HepG2 (cell line): Measurements from ENCODE around the gene REPIN1. TPM values are rescaled to one million over a fixed set of nuclear protein-coding genes. Genes with fewer than 3 reads are reported as not detected.

Source experiments
- AGO1 ChIP-seq: fragments of 200-400 bp; formaldehyde crosslinking; IDR thresholded peaks from 2 replicates; pipeline ENCODE4 v1.6.1; 2017; ENCODE audit warnings: mild to moderate bottlenecking, low read depth, low read length, moderate library complexity; ENCODE audit not compliant: poor library complexity, severe bottlenecking
- CBX1 ChIP-seq: IDR thresholded peaks from one replicate; pipeline ENCODE4 v1.6.1; 2016; ENCODE audit warnings: antibody characterized with exemption, low read depth
- CBX5 ChIP-seq: sonication (generic); formaldehyde crosslinking; IDR thresholded peaks from 2 replicates; pipeline ENCODE4 v1.4.0; 2020; ENCODE audit warnings: missing genetic modification reagents, borderline replicate concordance
- CHD4 ChIP-seq: fragments of 200-600 bp; sonication (generic); IDR thresholded peaks from 2 replicates; pipeline ENCODE4 v1.7.0; 2017; ENCODE audit warnings: mild to moderate bottlenecking, low read length, borderline replicate concordance
- GATAD1 ChIP-seq: IDR thresholded peaks from 2 replicates; pipeline ENCODE4 v1.6.1; 2016; ENCODE audit warnings: missing genetic modification reagents, missing compliant biosample characterization
- GPN1 ChIP-seq: sonication (generic); formaldehyde crosslinking; IDR thresholded peaks from 2 replicates; pipeline ENCODE4 v1.5.1; 2020; ENCODE audit warnings: missing genetic modification reagents, borderline replicate concordance
- KLF15 ChIP-seq: sonication (generic); formaldehyde crosslinking; IDR thresholded peaks from 2 replicates; pipeline ENCODE4 v1.8.1; 2023; ENCODE audit warnings: borderline replicate concordance, mild to moderate bottlenecking, inconsistent platforms, missing genetic modification reagents, mixed read lengths
- MIXL1 ChIP-seq: IDR thresholded peaks from 2 replicates; pipeline ENCODE4 v1.6.1; 2016
- MYC ChIP-seq: sonication (generic); formaldehyde crosslinking; IDR thresholded peaks from 2 replicates; pipeline ENCODE4 v1.9.0; 2021; ENCODE audit warnings: missing genetic modification reagents, borderline replicate concordance
- NR1H2 ChIP-seq: sonication (generic); formaldehyde crosslinking; IDR thresholded peaks from 2 replicates; pipeline ENCODE4 v1.8.1; 2022; ENCODE audit warnings: low read depth, missing genetic modification reagents, borderline replicate concordance
- SMAD1 ChIP-seq: sonication (generic); formaldehyde crosslinking; IDR thresholded peaks from 2 replicates; pipeline ENCODE4 v1.4.0; 2020; ENCODE audit warnings: missing genetic modification reagents, low read depth, mild to moderate bottlenecking, borderline replicate concordance
- SMARCE1 ChIP-seq: fragments of 450-650 bp; IDR thresholded peaks from 2 replicates; pipeline ENCODE4 v1.6.1; 2017; ENCODE audit warnings: borderline replicate concordance
- TBX2 ChIP-seq: sonication (generic); formaldehyde crosslinking; IDR thresholded peaks from 2 replicates; pipeline ENCODE4 v1.5.0; 2020; ENCODE audit warnings: missing genetic modification reagents, mild to moderate bottlenecking, borderline replicate concordance
- ZBTB7A ChIP-seq: sonication (generic); formaldehyde crosslinking; IDR thresholded peaks from 2 replicates; pipeline ENCODE4 v1.8.0; 2022; ENCODE audit warnings: mild to moderate bottlenecking, missing genetic modification reagents
- ZNF552 ChIP-seq: sonication (generic); formaldehyde crosslinking; IDR thresholded peaks from 2 replicates; pipeline ENCODE4 v1.9.0; 2022; ENCODE audit warnings: missing genetic modification reagents, mild to moderate bottlenecking, borderline replicate concordance
- ZNF850 ChIP-seq: sonication (generic); formaldehyde crosslinking; conservative IDR thresholded peaks from 2 replicates; pipeline ENCODE4 v1.9.0; 2021; ENCODE audit warnings: mild to moderate bottlenecking, missing genetic modification reagents
- polyA plus RNA-seq, 8 experiments: library from polyadenylated mRNA; depleted of rRNA in 3 of 8; stranded (reverse) in 7 of 8; unstranded in 1 of 8; fragments of >200 nt; fragmentation: Illumina TruSeq in 4 of 8; extraction: Trizol in 4 of 8; gene quantifications; 2 replicates each; pipeline versions ENCODE4 v1.2.1 to v1.2.3, GENCODE V29; 2011 to 2016; ENCODE audit warnings: low read depth in 4 of 8, missing spikeins in 1 of 8, mixed read lengths in 1 of 8; ENCODE audit not compliant: insufficient read depth in 1 of 8
- total RNA-seq, 5 experiments: library from RNA; depleted of rRNA; stranded (reverse); fragments of >200 nt; fragmentation: Illumina TruSeq; extraction: Trizol; gene quantifications; 2 replicates each; pipeline ENCODE4 v1.2.3, GENCODE V29; 2016; ENCODE audit warnings: low read depth in 1 of 5
- TF ChIP-seq, protein P1 (sequence below): sonication (generic); formaldehyde crosslinking; IDR thresholded peaks from 2 replicates; pipeline ENCODE4 v1.8.0; 2022; ENCODE audit warnings: mild to moderate bottlenecking, missing genetic modification reagents, borderline replicate concordance
- TF ChIP-seq, protein P2 (sequence below): IDR thresholded peaks from 2 replicates; pipeline ENCODE4 v1.6.1; 2012; ENCODE audit warnings: inconsistent platforms
- TF ChIP-seq, protein P3 (sequence below): sonication (generic); formaldehyde crosslinking; IDR thresholded peaks from 2 replicates; pipeline ENCODE4 v1.5.1; 2020; ENCODE audit warnings: mild to moderate bottlenecking, missing genetic modification reagents
- TF ChIP-seq, protein P4 (sequence below): IDR thresholded peaks from 2 replicates; pipeline ENCODE4 v1.6.1; 2016; ENCODE audit warnings: missing compliant biosample characterization, missing genetic modification reagents, borderline replicate concordance
- TF ChIP-seq, protein P5 (sequence below): fragments of 450-650 bp; IDR thresholded peaks from 2 replicates; pipeline ENCODE4 v1.6.1; 2016

REPIN1 gene
- total and polyA plus RNA-seq, 2 of the 13 experiments (the other 11 are each of a cell fraction or from before 2014, with no cell fraction given) = 69.9 to 108 TPM

DNA sequence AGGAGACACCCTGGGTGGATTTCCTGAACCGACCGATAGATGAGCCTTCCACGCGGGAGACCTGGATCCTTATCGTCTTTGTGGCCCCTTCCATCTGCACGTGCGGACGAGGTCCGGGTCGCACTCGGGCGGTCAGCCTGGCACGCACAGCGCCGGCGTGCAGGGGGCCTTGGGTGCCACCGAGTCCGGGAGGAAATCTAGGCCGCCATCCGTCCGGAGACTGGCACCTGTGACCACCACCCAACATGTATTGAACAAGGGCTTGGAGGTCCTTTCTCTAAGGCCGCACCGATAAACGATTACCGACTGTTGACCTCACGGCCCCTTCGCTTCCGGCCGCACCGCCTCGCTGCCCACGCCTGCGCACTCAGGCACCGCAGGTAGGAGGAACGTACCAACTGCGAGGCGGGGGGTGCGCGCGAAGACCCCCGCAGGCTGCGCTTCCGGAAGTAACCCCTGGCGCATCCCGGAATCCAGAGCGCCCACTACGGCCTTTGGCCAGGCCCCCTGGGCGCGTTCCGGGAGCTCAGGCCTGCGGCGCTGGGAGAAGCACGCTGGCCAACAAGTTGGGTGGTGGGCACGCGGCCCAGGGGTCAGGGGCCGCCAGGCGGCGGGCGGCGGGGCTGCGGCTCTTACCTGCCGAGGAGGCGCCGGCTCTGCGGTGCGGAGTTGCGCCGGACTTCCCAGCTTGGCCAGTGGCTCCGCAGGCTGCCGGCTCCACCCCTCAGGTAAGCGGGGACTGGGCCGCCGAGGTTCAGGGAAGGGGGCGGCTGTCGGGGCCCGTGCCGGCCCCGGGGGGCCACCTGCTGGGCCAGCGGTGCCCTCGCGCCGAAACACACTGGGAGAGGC, 45.6 kb upstream of the REPIN1 start, which contains the start of the genes ACTR3C and LRRC61 (continued):
- TF ChIP-seq, protein P1, sequence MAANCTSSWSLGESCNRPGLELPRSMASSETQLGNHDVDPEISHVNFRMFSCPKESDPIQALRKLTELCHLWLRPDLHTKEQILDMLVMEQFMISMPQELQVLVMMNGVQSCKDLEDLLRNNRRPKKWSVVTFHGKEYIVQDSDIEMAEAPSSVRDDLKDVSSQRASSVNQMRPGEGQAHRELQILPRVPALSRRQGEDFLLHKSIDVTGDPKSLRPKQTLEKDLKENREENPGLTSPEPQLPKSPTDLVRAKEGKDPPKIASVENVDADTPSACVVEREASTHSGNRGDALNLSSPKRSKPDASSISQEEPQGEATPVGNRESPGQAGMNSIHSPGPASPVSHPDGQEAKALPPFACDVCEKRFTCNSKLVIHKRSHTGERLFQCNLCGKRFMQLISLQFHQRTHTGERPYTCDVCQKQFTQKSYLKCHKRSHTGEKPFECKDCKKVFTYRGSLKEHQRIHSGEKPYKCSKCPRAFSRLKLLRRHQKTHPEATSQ (CRISPR knock-in tag) = no peak; the same call in 1 of the 2 replicates
- TF ChIP-seq AGO1 (no peak), ZBTB7A (CRISPR knock-in tag) (peak; percentile 100), KLF15 (CRISPR knock-in tag) (peak; percentile 97), CBX5 (peak; percentile 66; the same call in 1 of the 2 replicates), CBX1 (peak; percentile 53), SMAD1 (CRISPR knock-in tag) (peak; percentile 92), NR1H2 (CRISPR knock-in tag) (peak; percentile 33), SMARCE1 (no peak), ZNF552 (CRISPR knock-in tag) (no peak; the same call in none of the 2 replicates), TBX2 (peak; percentile 77), ZNF850 (CRISPR knock-in tag) (0 out of 2 replicates have a peak, but pooled peaks have one; percentile 87), GATAD1 (CRISPR knock-in tag) (peak; percentile 85), MIXL1 (no peak), CHD4 (no peak), MYC (peak; percentile 95), GPN1 (CRISPR knock-in tag) (0 out of 2 replicates have a peak, but pooled peaks have one; percentile 43)
- TF ChIP-seq, protein P2, sequence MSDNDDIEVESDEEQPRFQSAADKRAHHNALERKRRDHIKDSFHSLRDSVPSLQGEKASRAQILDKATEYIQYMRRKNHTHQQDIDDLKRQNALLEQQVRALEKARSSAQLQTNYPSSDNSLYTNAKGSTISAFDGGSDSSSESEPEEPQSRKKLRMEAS = peak; percentile 93
- TF ChIP-seq, protein P3, sequence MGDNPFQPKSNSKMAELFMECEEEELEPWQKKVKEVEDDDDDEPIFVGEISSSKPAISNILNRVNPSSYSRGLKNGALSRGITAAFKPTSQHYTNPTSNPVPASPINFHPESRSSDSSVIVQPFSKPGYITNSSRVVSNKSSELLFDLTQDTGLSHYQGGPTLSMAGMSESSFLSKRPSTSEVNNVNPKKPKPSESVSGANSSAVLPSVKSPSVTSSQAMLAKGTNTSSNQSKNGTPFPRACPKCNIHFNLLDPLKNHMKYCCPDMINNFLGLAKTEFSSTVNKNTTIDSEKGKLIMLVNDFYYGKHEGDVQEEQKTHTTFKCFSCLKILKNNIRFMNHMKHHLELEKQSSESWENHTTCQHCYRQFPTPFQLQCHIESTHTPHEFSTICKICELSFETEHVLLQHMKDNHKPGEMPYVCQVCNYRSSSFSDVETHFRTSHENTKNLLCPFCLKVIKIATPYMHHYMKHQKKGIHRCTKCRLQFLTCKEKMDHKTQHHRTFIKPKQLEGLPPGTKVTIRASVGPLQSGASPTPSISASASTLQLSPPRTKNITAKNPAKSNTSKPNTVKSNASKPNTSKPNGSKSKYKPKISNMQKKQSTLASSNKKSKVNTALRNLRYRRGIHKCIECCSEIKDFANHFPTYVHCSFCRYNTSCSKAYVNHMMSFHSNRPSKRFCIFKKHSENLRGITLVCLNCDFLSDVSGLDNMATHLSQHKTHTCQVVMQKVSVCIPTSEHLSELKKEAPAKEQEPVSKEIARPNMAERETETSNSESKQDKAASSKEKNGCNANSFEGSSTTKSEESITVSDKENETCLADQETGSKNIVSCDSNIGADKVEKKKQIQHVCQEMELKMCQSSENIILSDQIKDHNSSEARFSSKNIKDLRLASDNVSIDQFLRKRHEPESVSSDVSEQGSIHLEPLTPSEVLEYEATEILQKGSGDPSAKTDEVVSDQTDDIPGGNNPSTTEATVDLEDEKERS = 0 out of 2 replicates have a peak, but pooled peaks have one; percentile 55
- TF ChIP-seq, protein P4, sequence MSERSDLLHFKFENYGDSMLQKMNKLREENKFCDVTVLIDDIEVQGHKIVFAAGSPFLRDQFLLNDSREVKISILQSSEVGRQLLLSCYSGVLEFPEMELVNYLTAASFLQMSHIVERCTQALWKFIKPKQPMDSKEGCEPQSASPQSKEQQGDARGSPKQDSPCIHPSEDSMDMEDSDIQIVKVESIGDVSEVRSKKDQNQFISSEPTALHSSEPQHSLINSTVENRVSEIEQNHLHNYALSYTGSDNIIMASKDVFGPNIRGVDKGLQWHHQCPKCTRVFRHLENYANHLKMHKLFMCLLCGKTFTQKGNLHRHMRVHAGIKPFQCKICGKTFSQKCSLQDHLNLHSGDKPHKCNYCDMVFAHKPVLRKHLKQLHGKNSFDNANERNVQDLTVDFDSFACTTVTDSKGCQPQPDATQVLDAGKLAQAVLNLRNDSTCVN = peak; percentile 85
- TF ChIP-seq, protein P5, sequence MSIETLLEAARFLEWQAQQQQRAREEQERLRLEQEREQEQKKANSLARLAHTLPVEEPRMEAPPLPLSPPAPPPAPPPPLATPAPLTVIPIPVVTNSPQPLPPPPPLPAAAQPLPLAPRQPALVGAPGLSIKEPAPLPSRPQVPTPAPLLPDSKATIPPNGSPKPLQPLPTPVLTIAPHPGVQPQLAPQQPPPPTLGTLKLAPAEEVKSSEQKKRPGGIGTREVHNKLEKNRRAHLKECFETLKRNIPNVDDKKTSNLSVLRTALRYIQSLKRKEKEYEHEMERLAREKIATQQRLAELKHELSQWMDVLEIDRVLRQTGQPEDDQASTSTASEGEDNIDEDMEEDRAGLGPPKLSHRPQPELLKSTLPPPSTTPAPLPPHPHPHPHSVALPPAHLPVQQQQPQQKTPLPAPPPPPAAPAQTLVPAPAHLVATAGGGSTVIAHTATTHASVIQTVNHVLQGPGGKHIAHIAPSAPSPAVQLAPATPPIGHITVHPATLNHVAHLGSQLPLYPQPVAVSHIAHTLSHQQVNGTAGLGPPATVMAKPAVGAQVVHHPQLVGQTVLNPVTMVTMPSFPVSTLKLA = no peak; the same call in 1 of the 2 replicates
